Ovary (tissue), 9 donors: ENCODE data around the gene PPP6R1. TPM values are rescaled to one million over a fixed set of nuclear protein-coding genes. Genes with fewer than 3 reads are reported as not detected.

Experiments used
- DNase-seq, 5 donors: peaks; one replicate each; pipeline ENCODE4 v3.0.0-alpha.2; 2019 to 2020
- H3K27ac ChIP-seq, 2 donors: fragments of 200-600 bp; one replicate each; pipeline versions ENCODE4 v1.5.1 to v1.8.0; 2019 to 2022
- H3K27me3 ChIP-seq: fragments of 200-600 bp; one replicate; pipeline ENCODE4 v1.8.0; 2022
- H3K36me3 ChIP-seq: fragments of 200-600 bp; sonication (generic); one replicate; pipeline ENCODE4 v1.5.1; 2019
- H3K4me1 ChIP-seq: one replicate; pipeline ENCODE4 v1.8.1; 2013; ENCODE audit warnings: mild to moderate bottlenecking, moderate library complexity; ENCODE audit not compliant: insufficient read depth
- H3K4me3 ChIP-seq: fragments of 200-600 bp; sonication (generic); one replicate; pipeline ENCODE4 v1.5.1; 2017
- H3K9me3 ChIP-seq, 2 donors: fragments of 200-600 bp in 1 of 2; sonication (generic) in 1 of 2; one replicate each; pipeline versions ENCODE4 v1.5.1 to v1.8.1; 2013 to 2019; ENCODE audit warnings: mild to moderate bottlenecking in 1 of 2, moderate library complexity in 1 of 2
- CTCF ChIP-seq, 3 donors: fragments of 450-650 bp in 2 of 3; fragments of 200-600 bp in 1 of 3; IDR thresholded peaks; one replicate each; pipeline versions ENCODE4 v1.5.1 to v1.8.0; 2016 to 2022; ENCODE audit warnings: antibody characterized with exemption in 3 of 3, mild to moderate bottlenecking in 1 of 3
- EP300 ChIP-seq: sonication (generic); formaldehyde crosslinking; IDR thresholded peaks from one replicate; pipeline ENCODE4 v1.6.1; 2017; ENCODE audit warnings: antibody characterized with exemption
- POLR2A ChIP-seq: fragments of 450-650 bp; IDR thresholded peaks from one replicate; pipeline ENCODE4 v1.6.1; 2017; ENCODE audit warnings: antibody characterized with exemption, mild to moderate bottlenecking, moderate library complexity
- WGBS, 3 donors: extraction: QIAGEN DNeasy Blood & Tissue Kit in 1 of 3; methylation state at CpG; one replicate each; pipeline versions ENCODE4 v1.1.5 to v1.1.7; 2013 to 2017; 5-methylcytosine and 5-hydroxymethylcytosine counted together
- intact Hi-C, 4 donors: fragments of 100-400 bp; cut with DNase I; formaldehyde crosslinking; loops; one replicate each; pipeline versions ENCODE4 v1.11.0 to v1.15.1; 2022 to 2023
- polyA plus RNA-seq, 2 donors: library from polyadenylated mRNA; stranded (reverse); fragments of 200-250 nt in 1 of 2; fragments of 350-450 nt in 1 of 2; fragmentation: Illumina TruSeq in 1 of 2; extraction: RNeasy Lipid Tissue Mini Kit (QIAGEN cat#74804) in 1 of 2; gene quantifications; one replicate each; pipeline ENCODE4 v1.2.3, GENCODE V29; 2013 to 2014
- total RNA-seq, 7 donors: library from RNA; depleted of rRNA in 2 of 7; stranded (reverse); fragments of >200 nt in 2 of 7; fragmentation: NEBNext Ultra II Directional in 3 of 7; extraction: Animal tissue kit (Norgen Biotek cat#: 25700) in 3 of 7; gene quantifications; one replicate each; pipeline versions ENCODE4 v1.1.0 to v1.2.4, GENCODE V29; 2016 to 2023
- donor health status: DM: no; HTN: no; CAD: no; lungs with moderate emphysema.
- donor health status: DM: no; HTN: no; CAD: no.
- donor health status: Bipolar disorder and iron deficiency.
- donor health status: DM: yes; HTN: yes; CAD: no.
- donor health status: DM: no; HTN: no; CAD: no.
- donor health status: DM: yes; HTN: yes; CAD: no.

PPP6R1 gene
- total and polyA plus RNA-seq, 9 donors: 14.1 to 52.2 (median 42.9) TPM

GRCh38 chr19:55228015-55228391, 30.8 kb downstream of the PPP6R1 start:
- Histone ChIP-seq H3K4me3 (no peak overlapping the region), H3K4me1 (no peaks in the 10 kb centered on the region), H3K27ac (no peak overlapping the region), H3K27me3 (no peaks in the 10 kb centered on the region), H3K36me3 (no peaks in the 10 kb centered on the region), H3K9me3 (no peaks in the 10 kb centered on the region)
- intact Hi-C loops: no loop called here
- peak in 1 of 5 donors; percentile 28 for DNase-seq
- no peak for TF ChIP-seq EP300
- TF ChIP-seq POLR2A: no peak
- no peak for TF ChIP-seq CTCF (IDR thresholded peaks at IDR 0.05)
- 58 to 61% (median 58%) methylated on average over 17 of the region's 17 CpGs for WGBS, 3 donors

- WGBS, 3 donors: 87 to 88% (median 87%) methylated on average over 25 of the region's 25 CpGs
- no peak overlapping the region for H3K27ac ChIP-seq
- no peaks in the 10 kb centered on the region for H3K9me3 ChIP-seq
- H3K4me1 ChIP-seq: no peaks in the 10 kb centered on the region
- H3K36me3 ChIP-seq: no peaks in the 10 kb centered on the region
- no peak for DNase-seq
- no peak overlapping the region for H3K4me3 ChIP-seq
- TF ChIP-seq CTCF (IDR thresholded peaks at IDR 0.05) (no peak), POLR2A (no peak), EP300 (no peak)
- intact Hi-C loops: no loop called here
- no peaks in the 10 kb centered on the region for H3K27me3 ChIP-seq
Observed at GRCh38 chr19:55227241-55228014, 31.4 kb downstream of the PPP6R1 start.

GRCh38 chr19:55226788-55227187, 32.0 kb downstream of the PPP6R1 start:
- TF ChIP-seq POLR2A: no peak
- TF ChIP-seq EP300: no peak
- no peak for TF ChIP-seq CTCF (IDR thresholded peaks at IDR 0.05)
- Histone ChIP-seq H3K36me3 (no peaks in the 10 kb centered on the region), H3K27ac (no peak overlapping the region), H3K4me1 (no peaks in the 10 kb centered on the region), H3K9me3 (no peaks in the 10 kb centered on the region), H3K4me3 (no peak overlapping the region), H3K27me3 (no peaks in the 10 kb centered on the region)
- intact Hi-C loops: no loop called here
- no peak for DNase-seq
- WGBS, 3 donors: 65 to 71% (median 70%) methylated on average over 18 of the region's 18 CpGs

- Histone ChIP-seq H3K4me1 (no peaks in the 10 kb centered on the region), H3K27me3 (no peaks in the 10 kb centered on the region), H3K4me3 (no peak overlapping the region), H3K9me3 (no peaks in the 10 kb centered on the region), H3K36me3 (no peaks in the 10 kb centered on the region), H3K27ac (no peak overlapping the region)
- WGBS, 3 donors: 78 to 92% (median 80%) methylated on average over 9 of the region's 9 CpGs
- TF ChIP-seq CTCF (IDR thresholded peaks at IDR 0.05): no peak
- TF ChIP-seq POLR2A: no peak
- no peak for TF ChIP-seq EP300
- intact Hi-C loops: no loop called here
- DNase-seq: no peak
Observed at GRCh38 chr19:55226273-55226672, 32.5 kb downstream of the PPP6R1 start.
